ENCODE results near the gene RSRP1.

GRCh38 chr1:25255706-25256577 is 8.7 kb upstream of the RSRP1 start:
- TF ChIP-seq CTCF (conservative IDR thresholded peaks at IDR 0.05) (no peak), EZH2 (IDR thresholded peaks at IDR 0.05; ENCODE audit: low read depth) (no peak)

All from PC-9 (cell line).